ENCODE data around the gene OTOS.

The OTOS gene

GRCh38 chr2:240136671-240137292 lies 3.7 kb downstream of the OTOS start:
- no peak for DNase-seq (ENCODE audit: low read depth)

- peak; percentile 72 for DNase-seq (ENCODE audit: low read depth)
These were observed 4.3 kb downstream of the OTOS start, which contains the start of gene COPS9 for GRCh38 chr2:240136013-240136670. Gene COPS9, minus strand, starts transcription at chr2:240136305. Its CDS starts 21 bp downstream, at chr2:240136284.

GRCh38 chr2:240135706-240136012 lies 4.8 kb downstream of the OTOS start:
- DNase-seq (ENCODE audit: low read depth) = no peak

GRCh38 chr2:240134956-240135520 lies 5.4 kb downstream of the OTOS start:
- no peak for DNase-seq (ENCODE audit: low read depth)

GRCh38 chr2:240134466-240134865 lies 6.0 kb downstream of the OTOS start:
- DNase-seq (ENCODE audit: low read depth) = no peak

GRCh38 chr2:240133401-240133800 lies 7.1 kb downstream of the OTOS start:
- no peak for DNase-seq (ENCODE audit: low read depth)

GRCh38 chr2:240132651-240132980 lies 7.8 kb downstream of the OTOS start:
- no peak for DNase-seq (ENCODE audit: low read depth)

- no peak for DNase-seq (ENCODE audit: low read depth)
These were observed 8.4 kb downstream of the OTOS start for GRCh38 chr2:240131941-240132650.

- no peak for DNase-seq (ENCODE audit: low read depth)
These were observed 9.2 kb downstream of the OTOS start for GRCh38 chr2:240131296-240131695.

GRCh38 chr2:240130393-240131195 lies 9.9 kb downstream of the OTOS start:
- DNase-seq (ENCODE audit: low read depth) = no peak

- no peak for DNase-seq (ENCODE audit: low read depth)
These were observed 10.6 kb downstream of the OTOS start for GRCh38 chr2:240129731-240130392.

GRCh38 chr2:240129311-240129710 lies 11.1 kb downstream of the OTOS start:
- no peak for DNase-seq (ENCODE audit: low read depth)

- DNase-seq (ENCODE audit: low read depth) = no peak
These were observed 11.8 kb downstream of the OTOS start for GRCh38 chr2:240128608-240129145.

GRCh38 chr2:240127911-240128607 lies 12.4 kb downstream of the OTOS start:
- no peak for DNase-seq (ENCODE audit: low read depth)

- no peak for DNase-seq (ENCODE audit: low read depth)
These were observed 13.2 kb downstream of the OTOS start for GRCh38 chr2:240127191-240127750.

- DNase-seq (ENCODE audit: low read depth) = no peak
These were observed 13.7 kb downstream of the OTOS start for GRCh38 chr2:240126731-240127130.

GRCh38 chr2:240125742-240126141 lies 14.7 kb downstream of the OTOS start:
- no peak for DNase-seq (ENCODE audit: low read depth)

GRCh38 chr2:240124651-240125030 lies 15.8 kb downstream of the OTOS start:
- no peak for DNase-seq (ENCODE audit: low read depth)

GRCh38 chr2:240123821-240124650 lies 16.4 kb downstream of the OTOS start:
- no peak for DNase-seq (ENCODE audit: low read depth)

- DNase-seq (ENCODE audit: low read depth) = no peak
These were observed 18.8 kb downstream of the OTOS start for GRCh38 chr2:240121675-240122074.
